GM20431 (cell line): Measurements from ENCODE around the gene NEUROD2.

Source experiments
- in situ Hi-C: fragments of 300-500 bp; cut with MseI, MboI; formaldehyde crosslinking; loops from one replicate; pipeline ENCODE4 v1.15.0; 2020; ENCODE audit warnings: low sequenced_read_pairs; ENCODE audit not compliant: unreplicated experiment

NEUROD2 gene

GRCh38 chr17:39606434-39607056 is 1.2 kb downstream of the NEUROD2 start:
- in situ Hi-C loops = no loop called here

DNA sequence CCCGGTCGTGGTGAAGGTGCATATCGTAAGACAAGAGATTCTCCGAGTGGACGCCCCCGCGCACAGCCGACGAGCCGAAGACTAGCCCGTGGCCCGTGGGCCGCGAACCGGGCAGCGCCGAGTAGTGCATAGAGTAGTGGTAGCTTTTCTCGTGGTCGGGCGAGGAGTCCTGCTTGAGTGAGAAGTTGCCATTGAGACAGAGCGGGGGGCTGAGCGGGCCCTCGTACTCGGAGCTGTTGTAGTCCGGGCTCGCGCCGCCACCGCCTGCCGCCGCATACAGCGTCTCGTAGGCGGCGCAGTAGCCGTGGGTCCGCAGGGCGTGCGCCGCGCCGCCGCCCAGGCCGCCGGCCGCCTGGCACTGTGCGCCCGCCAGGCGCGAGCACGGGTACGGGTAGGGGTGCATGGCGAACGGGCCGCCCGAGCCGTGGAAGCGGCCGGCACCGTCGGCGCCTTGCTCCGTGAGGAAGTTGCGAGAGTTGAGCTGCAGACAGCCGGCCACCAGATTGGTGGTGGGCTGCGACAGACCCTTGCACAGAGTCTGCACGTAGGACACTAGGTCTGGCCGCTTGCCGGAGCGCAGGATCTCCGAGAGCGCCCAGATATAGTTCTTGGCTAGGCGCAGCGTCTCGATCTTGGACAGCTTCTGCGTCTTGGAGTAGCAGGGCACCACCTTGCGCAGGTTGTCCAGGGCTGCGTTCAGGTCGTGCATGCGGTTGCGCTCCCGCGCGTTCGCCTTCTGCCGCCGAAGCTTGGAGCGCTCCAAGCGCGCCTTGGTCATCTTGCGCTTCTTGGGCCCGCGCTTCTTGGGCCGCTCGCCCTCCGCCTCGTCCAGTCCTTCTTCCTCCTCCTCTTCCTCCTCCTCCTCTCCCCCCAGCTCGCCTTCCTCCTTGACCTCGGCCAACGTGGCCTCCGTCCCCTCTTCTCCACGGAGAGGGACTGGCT is 2.0 kb downstream of the NEUROD2 start:
- in situ Hi-C loops = no loop called here

GRCh38 chr17:39604911-39605491 is 2.7 kb downstream of the NEUROD2 start:
- in situ Hi-C loops = no loop called here

- in situ Hi-C loops = no loop called here
Observed at GRCh38 chr17:39603304-39604016, 4.3 kb downstream of the NEUROD2 start.

GRCh38 chr17:39602533-39603303 is 5.0 kb downstream of the NEUROD2 start:
- in situ Hi-C loops = no loop called here

DNA sequence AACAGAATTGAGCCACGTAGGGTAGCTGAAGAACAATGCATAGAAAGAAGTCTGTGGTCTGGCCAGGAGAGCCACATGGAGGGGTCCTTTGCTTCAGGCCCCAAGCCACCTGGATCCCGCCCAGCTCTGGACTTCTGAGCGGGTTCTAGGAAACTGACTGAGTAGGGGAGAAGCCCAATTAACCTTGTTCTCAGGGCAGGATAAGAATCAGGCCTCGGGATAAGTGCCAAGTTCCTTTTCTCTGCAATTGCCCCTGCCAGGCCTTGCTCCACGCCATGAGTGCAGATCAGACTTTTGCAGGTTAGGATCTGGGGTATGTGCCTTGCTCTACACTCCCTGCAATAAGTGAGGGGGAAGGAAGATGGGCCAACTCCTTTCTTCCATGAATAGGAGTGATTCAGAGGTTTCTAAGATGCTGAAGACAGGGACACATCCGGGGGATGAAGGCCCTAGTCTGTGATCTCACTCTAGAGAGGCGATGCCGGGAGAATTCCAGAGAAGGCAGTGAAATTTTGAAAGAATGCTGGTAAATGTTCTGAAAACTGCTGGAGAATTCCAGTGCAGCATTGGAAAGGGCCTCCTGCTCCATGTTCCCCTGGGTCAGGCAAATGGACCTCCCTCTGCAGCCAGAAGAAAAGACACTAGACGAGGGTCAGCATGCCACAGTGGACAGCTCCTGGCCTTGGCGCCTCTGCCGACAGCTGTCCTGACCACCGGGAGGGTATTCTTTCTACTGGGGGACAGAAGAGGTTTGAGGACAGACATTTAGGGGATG is 5.8 kb downstream of the NEUROD2 start:
- in situ Hi-C loops = no loop called here

DNA sequence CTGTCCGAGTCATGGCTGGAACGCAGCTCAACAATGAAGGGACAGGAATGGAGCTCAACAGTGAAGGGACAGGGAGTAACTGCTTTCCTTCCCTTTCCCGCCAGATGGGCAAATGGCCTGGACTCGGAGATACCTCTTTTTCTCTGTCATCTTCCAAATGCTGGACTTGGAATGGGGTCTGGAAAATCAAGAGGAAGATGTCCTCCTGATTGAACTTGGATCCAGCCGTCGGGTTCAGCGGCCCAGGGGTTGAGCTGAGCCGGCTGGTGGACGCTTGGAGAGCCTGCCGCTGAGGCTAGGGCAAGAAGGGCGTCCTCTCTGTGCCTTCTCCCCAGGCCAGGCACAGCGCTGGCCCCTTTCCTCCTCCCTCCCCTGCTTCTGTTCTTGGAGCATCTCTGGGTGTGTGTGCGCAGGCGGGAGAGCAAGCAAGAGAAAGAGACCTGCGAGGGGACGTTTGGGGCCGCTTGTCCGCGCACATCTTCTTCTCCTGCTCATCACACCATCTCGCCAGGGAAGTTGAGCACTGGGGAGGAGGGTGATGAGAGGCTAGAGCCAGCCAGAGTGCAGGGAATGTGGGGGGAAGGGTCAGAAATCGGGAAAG is 6.6 kb downstream of the NEUROD2 start:
- in situ Hi-C loops = no loop called here

- in situ Hi-C loops = no loop called here
Observed at GRCh38 chr17:39600288-39600996, 7.3 kb downstream of the NEUROD2 start.

DNA sequence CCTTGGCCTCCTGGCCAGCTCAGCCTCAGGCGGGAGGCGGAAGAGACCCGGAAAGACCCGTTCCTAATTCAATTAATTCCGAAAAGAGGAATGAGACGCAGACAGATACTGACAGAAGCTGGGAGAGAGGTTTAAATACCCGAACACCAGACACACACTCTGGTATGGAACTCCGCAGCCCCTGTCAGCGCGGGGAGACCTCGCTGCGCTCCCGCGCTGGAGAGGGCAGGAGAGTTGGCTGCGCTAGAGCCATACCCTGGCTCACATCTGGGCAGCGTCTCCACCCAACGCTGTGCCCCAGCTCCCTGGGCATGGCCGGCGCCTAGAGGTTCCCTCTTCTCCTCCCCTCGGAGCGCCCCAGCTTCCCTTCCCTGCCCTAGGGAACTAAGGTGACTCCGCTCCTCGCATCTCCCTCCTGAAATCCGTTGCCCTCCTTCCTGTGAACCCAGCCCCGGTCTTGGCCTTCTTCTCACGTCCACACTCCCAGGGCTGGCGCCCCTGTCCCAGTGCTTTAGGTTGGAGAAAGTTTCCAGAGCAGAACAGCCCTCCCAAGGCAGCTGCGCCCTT is 8.0 kb downstream of the NEUROD2 start:
- in situ Hi-C loops = no loop called here

GRCh38 chr17:39599004-39599664 is 8.6 kb downstream of the NEUROD2 start:
- in situ Hi-C loops = no loop called here

- in situ Hi-C loops = no loop called here
Observed at GRCh38 chr17:39598630-39599003, 9.1 kb downstream of the NEUROD2 start.

GRCh38 chr17:39598047-39598481 is 9.7 kb downstream of the NEUROD2 start:
- in situ Hi-C loops = no loop called here

DNA sequence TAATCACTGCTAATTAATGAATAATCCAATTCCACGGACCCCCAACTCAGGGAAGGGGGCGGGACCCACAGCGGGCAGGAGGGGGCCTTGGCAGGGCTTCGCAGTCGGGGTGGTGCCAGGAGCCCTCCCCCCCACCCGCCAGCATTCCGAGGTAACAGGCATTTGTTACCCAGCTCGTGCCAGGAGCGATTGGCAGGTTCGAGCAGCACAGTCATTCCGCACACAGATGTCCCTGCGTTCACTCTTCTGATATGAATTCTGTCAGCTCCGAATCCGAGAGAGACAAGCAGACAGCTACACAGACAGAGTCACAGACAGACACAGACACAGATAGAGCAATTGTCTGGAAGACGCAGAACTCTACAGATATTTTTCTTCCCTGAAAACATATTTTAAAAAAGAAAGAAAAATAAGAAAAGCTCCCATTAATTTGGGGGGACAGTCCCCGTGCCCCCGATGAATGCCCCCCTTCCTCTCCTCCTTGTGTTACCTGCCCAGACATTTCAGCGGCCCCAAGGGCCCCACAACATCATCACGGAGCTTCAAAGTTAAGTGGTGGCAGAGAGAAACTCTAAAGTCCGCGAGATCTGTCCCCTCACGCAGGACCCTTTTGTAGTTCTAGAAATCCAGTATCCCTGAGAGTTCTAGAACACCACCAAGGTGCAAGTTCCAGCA is 10.2 kb downstream of the NEUROD2 start:
- in situ Hi-C loops = no loop called here

DNA sequence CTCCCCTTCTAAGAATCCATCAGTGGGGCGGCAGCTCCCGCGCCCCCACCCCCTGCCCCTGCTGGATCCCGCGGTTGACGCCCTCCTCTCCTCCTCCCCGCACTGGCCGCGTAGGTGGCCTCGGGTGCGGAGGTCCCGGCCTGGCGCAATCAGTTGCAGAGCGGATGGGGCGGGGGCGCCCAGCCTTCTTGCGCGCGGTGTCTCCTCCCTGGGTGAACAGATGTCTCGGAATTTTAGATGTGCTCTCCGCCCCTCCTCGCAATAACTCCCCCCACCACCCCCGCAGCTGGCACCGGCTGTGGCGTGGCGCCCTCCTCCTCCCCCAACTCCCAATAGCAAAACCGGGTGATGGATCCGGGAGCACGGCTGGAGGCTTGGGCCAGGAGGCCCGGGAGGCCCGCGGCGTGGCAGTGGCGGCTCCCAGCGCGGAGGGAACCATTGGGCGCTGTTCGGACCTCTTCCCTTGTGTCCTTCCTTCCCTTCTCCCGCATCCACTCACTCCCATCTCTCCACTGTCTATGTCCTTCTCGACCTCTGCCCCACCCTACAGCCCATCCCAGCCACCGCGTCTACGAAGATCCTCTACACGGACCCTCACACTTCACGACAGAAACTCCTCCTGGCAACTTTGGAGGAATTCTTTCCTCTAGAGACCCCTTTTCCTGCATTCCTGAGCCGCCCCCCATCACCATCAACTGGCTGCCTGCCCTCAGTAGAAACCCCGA is 11.0 kb downstream of the NEUROD2 start:
- in situ Hi-C loops = no loop called here

- in situ Hi-C loops = no loop called here
Observed at GRCh38 chr17:39595928-39596510, 11.7 kb downstream of the NEUROD2 start.

GRCh38 chr17:39595294-39595693 is 12.4 kb downstream of the NEUROD2 start:
- in situ Hi-C loops = no loop called here
